Endothelial cell of umbilical vein (primary cell): ENCODE data around the gene CALML6.

Experiments used
- EZH2 ChIP-seq: IDR thresholded peaks from 2 replicates; pipeline ENCODE4 v1.6.1; 2012; ENCODE audit warnings: borderline replicate concordance, low read depth, mild to moderate bottlenecking, moderate library complexity, low read length, inconsistent platforms; ENCODE audit not compliant: severe bottlenecking
- GATA2 ChIP-seq: IDR thresholded peaks from 2 replicates; pipeline ENCODE4 v1.7.0; 2011; ENCODE audit warnings: low read depth, mild to moderate bottlenecking, moderate library complexity, mixed read lengths, low read length; ENCODE audit not compliant: insufficient read length, insufficient read depth
- MYC ChIP-seq: IDR thresholded peaks from one replicate; pipeline ENCODE4 v1.6.1; 2011; ENCODE audit warnings: mild to moderate bottlenecking, low read depth, low read length
- POLR2A ChIP-seq: IDR thresholded peaks from 2 replicates; pipeline ENCODE4 v1.6.1; 2012; ENCODE audit warnings: low read depth, mild to moderate bottlenecking, control low read depth, low read length
- TF ChIP-seq, protein P1 (sequence below), 2 donors: IDR thresholded peaks; 1 replicate in 1 of 2; 2 replicates in 1 of 2; pipeline ENCODE4 v1.5.1; 2011; ENCODE audit warnings: low read length in 2 of 2, mild to moderate bottlenecking in 2 of 2, moderate library complexity in 2 of 2, control low read depth in 1 of 2, inconsistent platforms in 1 of 2, low read depth in 1 of 2; ENCODE audit not compliant: insufficient read depth in 1 of 2; ENCODE audit errors: extremely low read depth in 1 of 2

DNA sequence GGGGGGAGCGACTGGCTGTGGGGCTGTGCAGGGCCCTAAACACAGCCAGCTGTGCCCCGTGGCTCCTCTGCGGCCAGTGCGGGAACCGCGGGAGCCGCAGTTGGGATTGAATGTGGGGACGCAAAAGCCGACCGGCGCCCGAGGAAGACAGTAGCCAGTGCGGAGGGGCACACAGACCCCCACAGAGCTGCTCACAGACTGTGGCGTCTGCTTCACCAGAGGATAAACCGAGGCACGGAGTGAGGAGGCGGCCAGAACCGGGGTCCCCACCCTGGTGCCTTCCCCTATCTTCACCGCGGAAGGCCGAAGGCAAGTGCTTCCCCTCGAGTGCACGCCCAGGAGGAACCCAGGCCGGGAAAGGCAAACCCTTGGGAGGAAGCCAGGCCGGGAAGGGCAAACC lies 12.7 kb downstream of the CALML6 start:
- TF ChIP-seq, protein P1, sequence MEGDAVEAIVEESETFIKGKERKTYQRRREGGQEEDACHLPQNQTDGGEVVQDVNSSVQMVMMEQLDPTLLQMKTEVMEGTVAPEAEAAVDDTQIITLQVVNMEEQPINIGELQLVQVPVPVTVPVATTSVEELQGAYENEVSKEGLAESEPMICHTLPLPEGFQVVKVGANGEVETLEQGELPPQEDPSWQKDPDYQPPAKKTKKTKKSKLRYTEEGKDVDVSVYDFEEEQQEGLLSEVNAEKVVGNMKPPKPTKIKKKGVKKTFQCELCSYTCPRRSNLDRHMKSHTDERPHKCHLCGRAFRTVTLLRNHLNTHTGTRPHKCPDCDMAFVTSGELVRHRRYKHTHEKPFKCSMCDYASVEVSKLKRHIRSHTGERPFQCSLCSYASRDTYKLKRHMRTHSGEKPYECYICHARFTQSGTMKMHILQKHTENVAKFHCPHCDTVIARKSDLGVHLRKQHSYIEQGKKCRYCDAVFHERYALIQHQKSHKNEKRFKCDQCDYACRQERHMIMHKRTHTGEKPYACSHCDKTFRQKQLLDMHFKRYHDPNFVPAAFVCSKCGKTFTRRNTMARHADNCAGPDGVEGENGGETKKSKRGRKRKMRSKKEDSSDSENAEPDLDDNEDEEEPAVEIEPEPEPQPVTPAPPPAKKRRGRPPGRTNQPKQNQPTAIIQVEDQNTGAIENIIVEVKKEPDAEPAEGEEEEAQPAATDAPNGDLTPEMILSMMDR (IDR thresholded peaks at IDR 0.05; ENCODE audit: extremely low read depth in 1 of 2, insufficient read depth in 1 of 2, low read depth in 1 of 2, low read length in 2 of 2): no peak
- no peak for TF ChIP-seq POLR2A
- no peak for TF ChIP-seq EZH2
- TF ChIP-seq GATA2: no peak
- TF ChIP-seq MYC: no peak
